Retina (tissue), 1 donor: Measurements from ENCODE around the gene PRAMEF7.
"Not testable (repeated sequence)": the region's sequence is repeated elsewhere in the genome, so short reads cannot be mapped to it uniquely, and the experiment has no call there.

Experiments
- DNase-seq: peaks from one replicate; pipeline ENCODE4 v3.0.0-alpha.2; 2016

Gene PRAMEF7

DNA sequence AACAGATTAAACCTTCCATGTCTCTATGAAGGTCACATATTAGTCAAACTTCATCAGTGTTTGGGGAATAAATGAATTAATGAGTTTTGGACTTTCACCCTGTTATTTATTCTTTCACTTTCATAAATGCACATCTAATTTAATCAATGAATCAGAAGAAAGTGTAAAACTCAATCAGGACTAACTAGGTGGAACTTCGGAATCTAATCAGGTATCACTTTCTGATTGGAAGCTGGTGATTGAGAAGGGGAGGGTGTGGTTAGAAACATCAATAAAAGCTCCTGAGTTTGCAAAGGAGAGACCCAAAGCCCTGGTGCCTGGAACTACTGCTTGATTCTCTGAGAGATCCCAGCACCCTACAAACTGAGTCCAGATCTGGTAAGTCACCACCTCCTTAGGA, at the start of gene PRAMEF7:
Gene PRAMEF7, plus strand, starts transcription at position 301 of the 400 bp plus-strand sequence. CDS start 1,083 bp downstream, outside the sequence.
- not testable (repeated sequence) for DNase-seq

DNA sequence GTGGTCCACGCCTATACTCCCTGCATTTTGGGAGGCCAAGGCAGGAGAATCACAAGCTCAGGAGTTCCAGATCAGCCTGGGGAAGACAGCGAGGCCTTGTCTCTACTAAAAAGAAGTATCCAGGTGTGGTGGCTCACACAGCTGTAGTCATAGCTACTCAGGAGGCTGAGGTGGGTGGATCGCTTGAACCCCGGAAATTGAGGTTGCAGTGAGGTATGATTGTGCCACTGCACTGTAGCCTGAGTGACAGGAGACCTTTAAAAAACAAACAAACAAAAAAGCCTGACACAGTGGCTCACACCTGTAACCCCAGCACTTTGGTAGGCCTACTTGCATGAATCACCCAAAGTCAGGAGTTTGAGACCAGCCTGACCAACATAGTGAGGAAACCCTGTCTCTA, 38.0 kb upstream of the PRAMEF7 start:
- DNase-seq = not testable (repeated sequence)

DNA sequence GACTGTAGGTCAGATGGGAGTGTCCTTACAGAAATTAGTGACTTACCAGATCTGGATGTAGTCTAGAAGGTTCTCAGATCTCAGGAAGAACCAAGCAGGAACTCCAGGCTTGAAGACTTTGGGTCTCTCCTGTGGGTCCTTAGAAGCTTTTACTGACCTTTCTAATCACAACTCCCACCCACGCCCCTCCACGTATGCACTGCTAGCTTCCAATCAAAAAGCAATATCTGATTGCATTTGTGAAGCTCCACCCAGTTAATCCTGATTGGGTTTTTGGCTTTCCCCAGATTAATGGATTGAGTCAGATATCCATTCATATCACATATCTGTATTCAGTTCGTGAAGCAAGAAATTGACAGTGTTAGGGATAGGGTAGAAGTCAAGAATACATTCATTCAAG, 30.3 kb upstream of the PRAMEF7 start, which contains the start of gene PRAMEF4:
Gene PRAMEF4, minus strand, starts transcription at position 101 of the 400 bp plus-strand sequence. CDS start 2,807 bp downstream, outside the sequence.
- not testable (repeated sequence) for DNase-seq

DNA sequence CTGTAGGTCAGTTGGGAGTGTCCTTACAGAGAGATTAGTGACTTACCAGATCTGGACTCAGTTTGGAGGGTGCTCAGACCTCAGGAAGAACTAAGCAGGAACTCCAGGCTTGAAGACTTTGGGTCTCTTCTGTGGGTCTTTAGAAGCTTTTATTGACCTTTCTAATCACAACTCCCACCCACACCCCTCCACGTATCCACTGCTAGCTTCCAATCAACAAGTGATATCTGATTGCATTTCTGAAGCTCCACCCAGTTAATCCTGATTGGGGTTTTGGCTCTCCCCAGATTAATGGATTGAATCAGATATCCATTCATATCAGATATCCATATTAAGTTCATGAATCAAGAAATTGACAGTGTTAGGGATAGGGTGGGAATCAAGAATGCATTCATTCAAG, 18.2 kb upstream of the PRAMEF7 start, which contains the start of gene PRAMEF10:
Gene PRAMEF10, minus strand, starts transcription at position 101 of the 400 bp plus-strand sequence. CDS start 2,423 bp downstream, outside the sequence.
- DNase-seq = not testable (repeated sequence)

DNA sequence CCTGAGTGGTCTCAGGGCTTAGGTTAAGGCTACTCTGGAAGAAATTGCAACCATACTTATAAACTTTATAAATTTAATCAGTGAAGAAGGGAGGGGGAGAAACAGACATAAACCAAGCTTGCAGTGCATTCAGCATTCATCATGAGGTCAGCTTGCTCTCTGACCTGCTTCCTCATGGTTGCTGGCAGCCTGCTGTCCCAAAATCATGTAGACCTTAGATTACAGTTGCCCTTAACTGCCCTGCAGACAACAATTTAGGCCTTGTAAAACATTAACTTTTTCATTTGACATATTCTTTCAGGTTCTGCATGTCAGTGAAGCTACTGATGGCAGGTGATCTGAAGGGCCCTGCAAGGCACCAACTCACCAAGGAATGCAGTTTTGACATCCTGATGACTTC, 17.2 kb upstream of the PRAMEF7 start:
- DNase-seq = not testable (repeated sequence)

DNA sequence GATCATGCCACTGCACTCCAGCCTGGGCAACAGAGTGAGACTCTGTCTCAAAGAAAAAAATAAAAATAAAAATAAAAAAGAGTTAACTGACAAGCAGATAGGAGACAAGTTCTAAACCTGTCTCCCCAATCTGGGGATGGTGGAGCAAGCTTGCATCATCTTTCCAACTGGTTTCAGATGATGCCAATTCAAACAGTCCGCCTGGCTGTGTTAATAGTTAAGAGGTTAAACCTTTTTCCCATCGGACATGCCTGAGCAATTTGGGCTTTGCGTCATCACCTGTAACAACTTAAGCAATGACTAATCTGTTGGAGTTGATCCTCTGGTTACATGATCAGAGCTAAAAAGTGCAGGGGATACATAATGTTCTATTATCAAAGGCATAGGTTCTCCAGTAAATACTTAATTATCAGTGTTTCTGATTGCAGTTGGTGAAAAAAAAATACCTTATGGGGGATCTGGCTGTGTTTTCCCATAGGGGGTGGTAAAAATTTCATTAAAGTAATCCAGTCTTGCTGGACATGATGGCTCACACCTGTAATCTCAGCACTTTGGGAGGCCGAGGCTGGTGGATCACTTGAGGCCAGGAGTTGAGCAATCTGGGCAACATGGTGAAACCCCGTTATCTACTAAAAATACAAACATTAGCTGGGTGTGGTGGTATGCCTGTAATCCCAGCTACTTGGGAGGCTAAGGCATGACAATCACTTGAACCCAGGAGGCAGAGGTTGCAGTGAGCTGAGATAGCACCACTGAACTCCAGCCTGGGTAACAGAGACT, 12.4 kb upstream of the PRAMEF7 start:
- not testable (repeated sequence) for DNase-seq

DNA sequence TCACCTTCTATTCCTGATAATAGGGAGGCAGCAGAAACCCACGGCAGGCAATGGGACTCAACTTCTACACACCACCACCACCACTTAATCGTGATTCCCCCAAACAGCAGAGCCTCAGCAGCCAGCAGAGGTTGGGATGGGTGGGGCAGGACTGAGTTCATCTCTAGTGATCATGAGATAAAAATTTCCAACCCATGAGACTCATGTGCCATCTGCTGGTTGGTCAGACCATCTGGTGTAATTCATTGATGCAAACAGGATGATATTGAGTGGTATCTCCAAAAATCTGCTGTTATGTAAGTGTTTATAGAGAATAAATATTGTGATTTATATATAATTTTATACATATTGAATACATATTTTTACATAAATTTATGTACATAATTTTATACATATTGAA, 5.3 kb downstream of the PRAMEF7 start:
- not testable (repeated sequence) for DNase-seq

DNA sequence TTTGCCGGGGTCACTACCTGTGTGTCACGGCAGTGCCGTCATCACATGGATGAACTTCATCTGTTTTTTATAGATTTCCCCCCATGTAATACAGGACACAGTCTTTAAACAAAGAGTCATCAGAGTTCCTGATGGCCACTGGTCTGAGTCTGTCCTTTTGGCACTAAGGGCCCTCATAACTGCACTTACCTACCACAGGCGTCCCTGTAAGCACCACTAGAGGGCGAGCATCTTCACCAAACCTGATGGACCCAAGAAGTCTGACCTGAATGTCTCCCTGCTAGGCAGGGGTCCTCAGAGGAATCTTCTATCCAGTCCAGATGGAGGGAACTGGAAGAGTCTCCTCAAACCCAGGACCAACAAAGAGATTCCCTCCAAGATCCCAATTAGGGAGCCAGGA, 8.0 kb downstream of the PRAMEF7 start:
- DNase-seq = not testable (repeated sequence)

DNA sequence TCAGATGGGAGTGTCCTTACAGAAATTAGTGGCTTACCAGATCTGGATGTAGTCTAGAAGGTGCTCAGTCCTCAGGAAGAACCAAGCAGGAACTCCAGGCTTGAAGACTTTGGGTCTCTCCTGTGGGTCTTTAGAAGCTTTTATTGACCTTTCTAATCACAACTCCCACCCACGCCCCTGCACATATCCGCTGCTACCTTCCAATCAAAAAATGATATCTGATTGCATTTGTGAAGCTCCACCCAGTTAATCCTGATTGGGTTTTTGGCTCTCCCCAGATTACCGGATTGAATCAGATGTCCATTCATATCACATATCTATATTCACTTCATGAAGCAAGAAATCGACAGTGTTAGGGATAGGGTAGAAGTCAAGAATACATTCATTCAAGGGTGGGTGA, 31.1 kb downstream of the PRAMEF7 start, which contains the start of gene PRAMEF6:
Gene PRAMEF6, minus strand, starts transcription at position 101 of the 400 bp plus-strand sequence. CDS start 5,062 bp downstream, outside the sequence.
- DNase-seq = not testable (repeated sequence)
